ENCODE measurements around the gene P2RY2. TPM values are rescaled to one million over a fixed set of nuclear protein-coding genes. Genes with fewer than 3 reads are reported as not detected.

P2RY2 gene
- total and polyA plus RNA-seq, 9 of the 15 experiments (the other 6 are each of a cell fraction or from before 2014, with no cell fraction given), result not detected

GRCh38 chr11:73267122-73267846, 49.2 kb downstream of the P2RY2 start:
- POLR2A ChIA-PET, result interaction anchor here (0.6 to 1.4 kb wide), 2 partner anchors 8 to 17 kb away, joined by 3 read pairs; no protein-coding TSS in a partner anchor
- DNase-seq (ENCODE audit: extremely low read depth in 1 of 4, low spot score in 3 of 4), result no peak
- 2% methylated on average over 2 of the region's 3 CpGs for WGBS (ENCODE audit: insufficient coverage, low coverage, missing lambda C conversion rate)

More at GRCh38 chr11:73267122-73267846, 49.2 kb downstream of the P2RY2 start:
- BruUV-seq (replicated peaks), result no TSS peak
- no peak overlapping the region for H2AFZ ChIP-seq (ENCODE audit: low read depth, low read length)
- CTCF ChIA-PET (ENCODE audit: low intra/inter-chr PET ratio), result no interaction called here
- H3K79me2 ChIP-seq (ENCODE audit: control insufficient read depth, insufficient read depth, low read length), result no peaks in the 10 kb centered on the region
- H3K27ac ChIP-seq (ENCODE audit: extremely low read depth, low read depth, low read length), result no peak overlapping the region
- intact Hi-C loops (cut with micrococcal nuclease) (no loop called here), in situ Hi-C loops (cut with MboI) (no loop called here)
- no peak for ATAC-seq
- H4K20me1 ChIP-seq (replicated peaks; ENCODE audit: control insufficient read depth, insufficient read depth, low read length), result no peaks in the 10 kb centered on the region
- peaks cover 0 to 20% of the 10 kb centered on the region in 2 experiments; a peak in 3 of 5 replicates for H3K4me1 ChIP-seq (replicated peaks in 1 of 2; ENCODE audit: control insufficient read depth in 2 of 2, insufficient read depth in 2 of 2, low read length in 2 of 2)
- no peak overlapping the region; a peak in 1 of 4 replicates for H3K9ac ChIP-seq (ENCODE audit: insufficient read depth in 1 of 2, low read depth in 2 of 2, low read length in 2 of 2)
- H3K4me2 ChIP-seq (ENCODE audit: insufficient read depth, low read length), result no peak overlapping the region
- TF ChIP-seq HCFC1 (IDR thresholded peaks at IDR 0.05; ENCODE audit: low read depth, low read length) (no peak), NR2F6 (CRISPR knock-in tag; IDR thresholded peaks at IDR 0.05) (no peak), ZNF644 (tag; IDR thresholded peaks at IDR 0.05; ENCODE audit: low read depth) (no peak), BCL6 (CRISPR knock-in tag; IDR thresholded peaks at IDR 0.05) (no peak), SRSF3 (IDR thresholded peaks at IDR 0.05; ENCODE audit: insufficient read depth, low read length) (no peak), THRAP3 (IDR thresholded peaks at IDR 0.05; ENCODE audit: borderline replicate concordance) (no peak), ZZZ3 (IDR thresholded peaks at IDR 0.05) (no peak), WHSC1 (IDR thresholded peaks at IDR 0.05; ENCODE audit: low read length) (no peak), ELK3 (CRISPR knock-in tag; IDR thresholded peaks at IDR 0.05) (no peak)
- TF ChIP-seq, protein P1, sequence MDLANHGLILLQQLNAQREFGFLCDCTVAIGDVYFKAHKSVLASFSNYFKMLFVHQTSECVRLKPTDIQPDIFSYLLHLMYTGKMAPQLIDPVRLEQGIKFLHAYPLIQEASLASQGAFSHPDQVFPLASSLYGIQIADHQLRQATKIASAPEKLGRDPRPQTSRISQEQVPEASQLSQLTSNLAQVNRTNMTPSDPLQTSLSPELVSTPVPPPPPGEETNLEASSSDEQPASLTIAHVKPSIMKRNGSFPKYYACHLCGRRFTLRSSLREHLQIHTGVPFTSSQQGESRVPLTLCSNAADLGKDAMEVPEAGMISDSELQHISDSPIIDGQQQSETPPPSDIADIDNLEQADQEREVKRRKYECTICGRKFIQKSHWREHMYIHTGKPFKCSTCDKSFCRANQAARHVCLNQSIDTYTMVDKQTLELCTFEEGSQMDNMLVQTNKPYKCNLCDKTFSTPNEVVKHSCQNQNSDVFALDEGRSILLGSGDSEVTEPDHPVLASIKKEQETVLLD (IDR thresholded peaks at IDR 0.05), result no peak
- TF ChIP-seq, protein P2, sequence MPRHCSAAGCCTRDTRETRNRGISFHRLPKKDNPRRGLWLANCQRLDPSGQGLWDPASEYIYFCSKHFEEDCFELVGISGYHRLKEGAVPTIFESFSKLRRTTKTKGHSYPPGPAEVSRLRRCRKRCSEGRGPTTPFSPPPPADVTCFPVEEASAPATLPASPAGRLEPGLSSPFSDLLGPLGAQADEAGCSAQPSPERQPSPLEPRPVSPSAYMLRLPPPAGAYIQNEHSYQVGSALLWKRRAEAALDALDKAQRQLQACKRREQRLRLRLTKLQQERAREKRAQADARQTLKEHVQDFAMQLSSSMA (CRISPR knock-in tag; IDR thresholded peaks at IDR 0.05), result no peak
- no peak for FAIRE-seq
- H3K9me3 ChIP-seq (replicated peaks; ENCODE audit: control insufficient read depth, insufficient read depth, low read depth, low read length), result no peaks in the 10 kb centered on the region
- H3K9me1 ChIP-seq (ENCODE audit: control insufficient read depth, insufficient read depth, low read length), result no peaks in the 10 kb centered on the region
- H3K27me3 ChIP-seq (ENCODE audit: control insufficient read depth in 2 of 2, insufficient read depth in 2 of 2, low read length in 2 of 2), result peaks cover 35 to 84% of the 10 kb centered on the region in 2 experiments
- H3K4me3 ChIP-seq, result no peak overlapping the region
- H3K36me3 ChIP-seq (ENCODE audit: control insufficient read depth, insufficient read depth, low read length), result no peaks in the 10 kb centered on the region

Data from K562 (cell line).